Esophagus (tissue), 2 donors: ENCODE measurements around the gene CNP. TPM values are rescaled to one million over a fixed set of nuclear protein-coding genes. Genes with fewer than 3 reads are reported as not detected.

Experiments used
- H3K27ac ChIP-seq, 2 donors: one replicate each; pipeline ENCODE4 v1.5.1; 2013; ENCODE audit warnings: low read depth in 2 of 2, mild to moderate bottlenecking in 2 of 2, inconsistent platforms in 1 of 2, low read length in 1 of 2, moderate library complexity in 1 of 2
- H3K27me3 ChIP-seq, 2 donors: one replicate each; pipeline ENCODE4 v1.6.1; 2013; ENCODE audit warnings: low read length in 2 of 2, control low read depth in 1 of 2, mild to moderate bottlenecking in 1 of 2; ENCODE audit not compliant: insufficient read depth in 2 of 2, control insufficient read depth in 1 of 2
- H3K36me3 ChIP-seq, 2 donors: one replicate each; pipeline ENCODE4 v1.6.1; 2013; ENCODE audit warnings: low read length in 1 of 2; ENCODE audit not compliant: control insufficient read depth in 2 of 2, insufficient read depth in 2 of 2
- H3K4me1 ChIP-seq, 2 donors: one replicate each; pipeline ENCODE4 v1.6.1; 2013; ENCODE audit warnings: low read length in 1 of 2; ENCODE audit not compliant: control insufficient read depth in 2 of 2, insufficient read depth in 2 of 2
- H3K4me3 ChIP-seq, 2 donors: one replicate each; pipeline ENCODE4 v1.5.1; 2013; ENCODE audit warnings: low read length in 2 of 2, mild to moderate bottlenecking in 2 of 2, low read depth in 1 of 2, moderate library complexity in 1 of 2
- H3K9me3 ChIP-seq, 2 donors: one replicate each; pipeline ENCODE4 v1.6.1; 2013; ENCODE audit warnings: mild to moderate bottlenecking in 2 of 2, low read depth in 1 of 2, low read length in 1 of 2, moderate library complexity in 1 of 2; ENCODE audit not compliant: control insufficient read depth in 2 of 2, insufficient read depth in 1 of 2
- WGBS, 2 donors: extraction: QIAGEN DNeasy Blood & Tissue Kit; methylation state at CpG; one replicate each; pipeline ENCODE4 v1.1.7; 2013; 5-methylcytosine and 5-hydroxymethylcytosine counted together
- polyA plus RNA-seq, 2 donors: library from polyadenylated mRNA; stranded (reverse); fragments of 200-250 nt; gene quantifications; one replicate each; pipeline ENCODE4 v1.2.3, GENCODE V29; 2013
- donor health status: healthy with polysubstance abuse.
- donor health status: Bipolar disorder and iron deficiency.

The CNP gene
- polyA plus RNA-seq, 2 donors = 45.2 to 49.1 TPM

DNA sequence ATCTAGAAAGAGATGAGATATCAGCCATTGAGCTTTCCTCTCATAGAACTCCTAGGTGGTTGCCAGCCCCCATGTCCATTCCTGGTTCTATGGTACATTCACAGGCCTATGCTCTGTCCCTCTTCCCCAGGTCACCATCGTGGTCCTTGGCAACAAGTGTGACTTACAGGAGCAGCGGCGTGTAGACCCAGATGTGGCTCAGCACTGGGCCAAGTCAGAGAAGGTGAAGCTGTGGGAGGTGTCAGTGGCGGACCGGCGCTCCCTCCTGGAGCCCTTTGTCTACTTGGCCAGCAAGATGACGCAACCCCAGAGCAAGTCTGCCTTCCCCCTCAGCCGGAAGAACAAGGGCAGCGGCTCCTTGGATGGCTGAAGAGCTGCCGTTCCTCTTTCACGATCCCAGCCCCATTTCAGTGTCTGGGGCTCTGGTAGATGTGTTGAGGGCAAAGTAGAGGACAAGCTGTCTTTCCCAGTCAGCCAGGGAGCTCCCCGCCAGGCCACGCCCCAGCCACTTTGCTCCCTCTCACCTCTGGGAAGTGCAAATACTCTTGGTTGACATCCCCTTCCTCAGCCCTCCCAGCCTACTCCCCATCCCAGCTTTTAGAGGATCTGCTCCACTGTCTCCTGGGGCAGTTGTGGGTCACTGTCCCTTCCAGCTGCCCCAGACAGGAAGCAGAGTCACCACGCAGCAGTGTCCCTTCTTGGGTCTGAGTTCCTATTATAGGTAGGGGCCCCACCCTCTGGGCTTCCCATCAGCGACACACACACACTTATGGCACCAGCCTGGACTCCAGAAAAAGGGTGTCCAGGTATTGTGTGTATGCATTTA is 57.1 kb downstream of the CNP start:
- H3K27me3 ChIP-seq = no peaks in the 10 kb centered on the region
- no peaks in the 10 kb centered on the region for H3K9me3 ChIP-seq
- H3K36me3 ChIP-seq = peaks cover 0 to 19% of the 10 kb centered on the region in 2 donors
- H3K4me1 ChIP-seq = peaks cover 0 to 10% of the 10 kb centered on the region in 2 donors
- H3K4me3 ChIP-seq = no peak overlapping the region
- 67 to 68% methylated on average over 15 of the region's 15 CpGs for WGBS, 2 donors
- peak overlapping the region; percentile 76 to 91 for H3K27ac ChIP-seq

DNA sequence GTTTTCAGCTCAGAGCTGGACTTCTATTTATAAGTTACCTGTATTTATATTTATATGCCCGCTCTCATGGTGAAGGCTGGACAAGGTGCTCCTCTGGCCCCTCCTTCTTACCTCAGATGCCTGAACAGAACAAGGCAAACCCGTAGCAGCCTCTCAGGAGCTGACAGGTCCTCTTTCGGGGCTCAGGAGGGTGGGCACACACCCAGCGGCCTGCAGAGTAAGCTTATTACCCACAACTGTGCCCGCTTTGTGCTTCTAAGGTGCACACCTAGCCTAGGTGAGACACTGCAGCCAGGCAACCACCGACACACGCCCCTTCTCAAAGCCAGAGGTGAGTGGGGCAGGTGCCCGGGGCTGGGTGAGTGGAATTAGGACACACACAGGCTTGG is 58.6 kb downstream of the CNP start:
- no peaks in the 10 kb centered on the region for H3K9me3 ChIP-seq
- peaks cover 0 to 10% of the 10 kb centered on the region in 2 donors for H3K4me1 ChIP-seq
- peak overlapping the region; percentile 7 to 91 for H3K27ac ChIP-seq
- 53 to 58% methylated on average over 8 of the region's 8 CpGs for WGBS, 2 donors
- peaks cover 0 to 19% of the 10 kb centered on the region in 2 donors for H3K36me3 ChIP-seq
- H3K4me3 ChIP-seq = no peak overlapping the region
- no peaks in the 10 kb centered on the region for H3K27me3 ChIP-seq

DNA sequence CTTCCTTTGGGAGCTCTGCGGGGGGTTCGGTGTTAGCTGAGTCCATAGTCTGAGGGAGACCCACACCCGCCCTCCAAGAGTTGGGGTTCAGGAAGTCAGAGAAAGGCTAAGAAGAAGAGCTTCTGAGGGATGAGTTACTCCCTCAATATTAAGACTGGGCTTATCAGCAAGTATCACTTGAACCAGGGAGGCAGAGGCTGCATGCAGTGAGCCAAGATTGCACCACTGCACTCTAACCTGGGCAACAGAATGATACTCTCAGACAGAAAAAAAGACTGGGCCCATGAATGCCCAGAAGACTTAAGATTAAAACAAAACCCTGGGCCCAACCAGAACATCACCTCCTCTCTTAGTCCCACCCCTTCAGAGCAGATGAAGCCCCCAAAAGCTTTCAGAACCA is 59.3 kb downstream of the CNP start:
- Histone ChIP-seq H3K27ac (no peak overlapping the region), H3K27me3 (no peaks in the 10 kb centered on the region), H3K36me3 (peaks cover 0 to 19% of the 10 kb centered on the region in 2 donors), H3K4me1 (peaks cover 0 to 9% of the 10 kb centered on the region in 2 donors), H3K4me3 (no peak overlapping the region), H3K9me3 (no peaks in the 10 kb centered on the region)
- 94 to 97% methylated on average over 3 of the region's 3 CpGs for WGBS, 2 donors

DNA sequence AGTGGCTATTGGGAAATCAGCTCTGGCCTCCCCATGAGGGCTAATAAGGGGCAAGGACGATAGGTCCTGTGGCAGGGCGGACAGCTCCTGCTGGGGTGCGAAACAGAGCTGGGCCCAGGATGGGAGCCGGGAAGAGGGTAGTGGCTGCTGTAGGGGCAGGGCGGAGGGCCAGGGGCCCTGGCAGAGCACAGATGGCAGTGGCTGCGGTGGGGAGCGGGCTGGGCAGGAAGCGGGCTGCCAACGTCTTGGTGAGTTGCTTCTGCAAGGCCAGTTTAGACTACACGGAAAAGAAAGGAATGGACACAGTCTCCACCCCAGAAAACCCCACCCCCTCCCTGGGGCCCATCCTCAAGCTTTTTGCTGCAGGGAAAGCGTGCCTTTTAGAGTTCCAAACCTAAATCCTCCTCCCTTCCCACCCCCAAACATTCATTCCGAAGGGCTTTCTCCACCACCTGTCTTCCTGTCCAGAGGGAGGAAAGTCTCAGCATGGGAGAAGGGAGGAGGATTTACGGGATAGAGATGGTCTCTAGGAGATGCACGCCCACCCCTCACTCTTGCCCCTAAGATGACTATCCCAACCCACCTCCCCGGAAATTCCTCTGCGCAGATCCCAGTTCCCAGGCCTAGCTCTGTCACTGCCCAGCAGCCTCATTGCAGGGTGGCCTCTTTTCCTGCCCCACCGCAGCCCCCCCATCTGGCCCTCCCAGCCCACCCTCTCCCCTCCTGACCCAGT is 60.4 kb downstream of the CNP start:
- WGBS, 2 donors = 58 to 66% methylated on average over 17 of the region's 17 CpGs

More for the DNA sequence above, 60.4 kb downstream of the CNP start:
- H3K36me3 ChIP-seq = peaks cover 0 to 19% of the 10 kb centered on the region in 2 donors
- no peaks in the 10 kb centered on the region for H3K27me3 ChIP-seq
- no peak overlapping the region for H3K27ac ChIP-seq
- no peak overlapping the region for H3K4me3 ChIP-seq
- H3K9me3 ChIP-seq = no peaks in the 10 kb centered on the region
- peaks cover 0 to 7% of the 10 kb centered on the region in 2 donors for H3K4me1 ChIP-seq

Other genes starting within 250 kb of the CNP start
- 1 to 10 TPM in 1 of 2 donors, under 1 TPM in 1; 0.35 to 1.4 TPM for gene HAP1, start 232.2 kb upstream of the CNP start, polyA plus RNA-seq
- 100 to 1,000 TPM; 445 to 752 TPM for gene JUP, start 180.1 kb upstream of the CNP start, polyA plus RNA-seq
- gene P3H4, start 154.8 kb upstream of the CNP start, polyA plus RNA-seq = 1 to 10 TPM; 1.7 TPM
- gene FKBP10, start 153.8 kb upstream of the CNP start, polyA plus RNA-seq = 1 to 10 TPM; 5.8 to 5.9 TPM
- 10 to 100 TPM; 35.9 to 36.0 TPM for gene NT5C3B, start 130.6 kb upstream of the CNP start, polyA plus RNA-seq
- gene KLHL10, start 129.0 kb upstream of the CNP start, polyA plus RNA-seq = under 1 TPM; 0.22 to 0.39 TPM
- under 1 TPM; 0.59 to 0.74 TPM for gene KLHL11, start 101.4 kb upstream of the CNP start, polyA plus RNA-seq
- 10 to 100 TPM; 16.4 to 27.1 TPM for gene ACLY, start 47.8 kb upstream of the CNP start, polyA plus RNA-seq
- gene ODAD4, start 36.2 kb upstream of the CNP start, polyA plus RNA-seq = under 1 TPM; 0.18 to 0.31 TPM
- 10 to 100 TPM; 55.4 to 66.4 TPM for gene DNAJC7, start 50.6 kb downstream of the CNP start, polyA plus RNA-seq
- 10 to 100 TPM; 28.8 to 32.5 TPM for gene NKIRAS2, start 53.3 kb downstream of the CNP start, polyA plus RNA-seq
- gene C17orf113, start 83.8 kb downstream of the CNP start, polyA plus RNA-seq = under 1 TPM; 0.32 to 0.39 TPM
- under 1 TPM; 0.12 to 0.24 TPM for gene ZNF385C, start 131.7 kb downstream of the CNP start, polyA plus RNA-seq
- gene DHX58, start 145.9 kb downstream of the CNP start, polyA plus RNA-seq = 10 to 100 TPM in 1 of 2 donors, 1 to 10 TPM in 1; 8.3 to 17.8 TPM
- gene KAT2A, start 154.6 kb downstream of the CNP start, polyA plus RNA-seq = 10 to 100 TPM; 34.2 to 86.6 TPM
- under 1 TPM; 0.04 TPM for gene HSPB9, start 156.0 kb downstream of the CNP start, polyA plus RNA-seq
- 10 to 100 TPM; 61.8 to 93.4 TPM for gene RAB5C, start 188.2 kb downstream of the CNP start, polyA plus RNA-seq
- under 1 TPM; 0.02 to 0.04 TPM for gene KCNH4, start 214.3 kb downstream of the CNP start, polyA plus RNA-seq
- gene HCRT, start 218.7 kb downstream of the CNP start, polyA plus RNA-seq = not detected
- gene GHDC, start 227.7 kb downstream of the CNP start, polyA plus RNA-seq = 1 to 10 TPM; 4.6 to 7.0 TPM